ENCODE data around the gene DGKI. TPM values are rescaled to one million over a fixed set of nuclear protein-coding genes. Genes with fewer than 3 reads are reported as not detected.

Gene DGKI
- total RNA-seq, 1 experiment from 2014 or later: 0.15 TPM

- Histone ChIP-seq H3K36me3 (ENCODE audit: control insufficient read depth in 1 of 2, insufficient read depth in 2 of 2, low read length in 2 of 2) (no peaks in the 10 kb centered on the region), H3K9me3 (ENCODE audit: control insufficient read depth in 1 of 2, insufficient read depth in 1 of 2, low read depth in 1 of 2, low read length in 2 of 2) (no peaks in the 10 kb centered on the region), H3K9ac (ENCODE audit: low read length) (no peak overlapping the region), H3K9me2 (ENCODE audit: insufficient read depth) (no peaks in the 10 kb centered on the region), H3K4me3 (replicated peaks in 1 of 2; ENCODE audit: low read depth in 1 of 2, low read length in 2 of 2) (no peak overlapping the region), H3K27me3 (ENCODE audit: insufficient read depth, low read length) (0 out of 2 replicates have a peak, but pooled peaks cover 6% of the 10 kb centered on the region), H3K79me2 (ENCODE audit: insufficient read depth, low read length) (no peaks in the 10 kb centered on the region), H3K4me1 (ENCODE audit: control insufficient read depth in 1 of 2, insufficient read depth in 2 of 2, low read length in 2 of 2) (no peaks in the 10 kb centered on the region), H3K27ac (ENCODE audit: low read depth, low read length) (no peak overlapping the region), H4K20me1 (ENCODE audit: insufficient read depth) (no peaks in the 10 kb centered on the region), H2AFZ (ENCODE audit: low read depth, low read length, poor library complexity, severe bottlenecking) (no peak overlapping the region), H3K4me2 (ENCODE audit: low read length) (no peak overlapping the region)
- no TSS peak for BruUV-seq (replicated peaks)
- ATAC-seq: no peak
- no peak for DNase-seq (ENCODE audit: low read depth, low spot score)
- CTCF ChIA-PET: no interaction called here
- intact Hi-C loops (cut with micrococcal nuclease): no loop called here
- RAD21 ChIA-PET (ENCODE audit: low non-redundant PET in 1 of 2, low total read pairs in 2 of 2, uncharacterized antibody in 2 of 2, unreplicated experiment in 2 of 2): no interaction called here
- no peak for TF ChIP-seq EZH2phosphoT487 (IDR thresholded peaks at IDR 0.05; ENCODE audit: borderline replicate concordance)
- TF ChIP-seq CBX3 (IDR thresholded peaks at IDR 0.05; ENCODE audit: low read depth): no peak
- TF ChIP-seq JUND (IDR thresholded peaks at IDR 0.05): no peak
- no peak for TF ChIP-seq SRF (IDR thresholded peaks at IDR 0.05; ENCODE audit: low read depth)
- no peak for TF ChIP-seq ATF3 (IDR thresholded peaks at IDR 0.05)
- no peak for TF ChIP-seq ZFX (IDR thresholded peaks at IDR 0.05)
- TF ChIP-seq ZBTB33 (IDR thresholded peaks at IDR 0.05; ENCODE audit: extremely low read depth, insufficient replicate concordance, low read length): no peak
- TF ChIP-seq YY1 (IDR thresholded peaks at IDR 0.05; ENCODE audit: extremely low read depth, insufficient replicate concordance, low read depth, low read length): no peak
- TF ChIP-seq RAD21 (IDR thresholded peaks at IDR 0.05; ENCODE audit: low read depth): no peak
- no peak for TF ChIP-seq REST (IDR thresholded peaks at IDR 0.05; ENCODE audit: low read depth)
- no peak for TF ChIP-seq POLR2A (IDR thresholded peaks at IDR 0.05; ENCODE audit: borderline replicate concordance, extremely low read depth, insufficient read depth, insufficient read length)
- TF ChIP-seq ELF1 (IDR thresholded peaks at IDR 0.05; ENCODE audit: borderline replicate concordance, low read depth): no peak
- no peak for TF ChIP-seq SIN3A (IDR thresholded peaks at IDR 0.05; ENCODE audit: low read depth)
- no peak for TF ChIP-seq ZNF274 (IDR thresholded peaks at IDR 0.05; ENCODE audit: low read depth, low read length)
- no peak for TF ChIP-seq SP1 (IDR thresholded peaks at IDR 0.05; ENCODE audit: low read depth)
- TF ChIP-seq CTCF (IDR thresholded peaks at IDR 0.05 in 2 of 3, conservative IDR thresholded peaks at IDR 0.05 in 1 of 3; ENCODE audit: borderline replicate concordance in 1 of 3, insufficient read depth in 1 of 3, low read depth in 2 of 3, low read length in 2 of 3): no peak
- no peak for TF ChIP-seq POLR2AphosphoS5 (IDR thresholded peaks at IDR 0.05; ENCODE audit: low read depth, low read length)
- no peak for TF ChIP-seq FOSL1 (IDR thresholded peaks at IDR 0.05; ENCODE audit: low read depth)
- POLR2A ChIA-PET: no interaction called here
Observed at GRCh38 chr7:137597856-137598255, 248.9 kb downstream of the DGKI start.

Measured in HCT116 (cell line).